Neural crest cell (in vitro differentiated cells): ENCODE measurements around the gene FCRLB. TPM values are rescaled to one million over a fixed set of nuclear protein-coding genes. Genes with fewer than 3 reads are reported as not detected.
A peak's percentile ranks its signal among the peaks of the same experiment; 100 is the strongest.
"Not testable (repeated sequence)": the region's sequence is repeated elsewhere in the genome, so short reads cannot be mapped to it uniquely, and the experiment has no call there.

Experiments
- DNase-seq: peaks from one replicate; pipeline ENCODE4 v3.0.0; 2021; ENCODE audit warnings: low read depth, mixed read lengths, low spot score
- H3K27ac Mint-ChIP-seq: one replicate; pipeline ENCODE4 v1.8.0; 2021; ENCODE audit warnings: mild to moderate bottlenecking, mixed read lengths; ENCODE audit not compliant: unreplicated experiment
- H3K27me3 Mint-ChIP-seq: 2 replicates; pipeline ENCODE4 v1.8.0; 2021; ENCODE audit warnings: low read depth, mild to moderate bottlenecking, mixed read lengths
- H3K36me3 Mint-ChIP-seq: 2 replicates; pipeline ENCODE4 v1.8.0; 2021; ENCODE audit warnings: low read depth, mild to moderate bottlenecking, mixed read lengths
- H3K4me1 Mint-ChIP-seq: 2 replicates; pipeline ENCODE4 v1.8.0; 2021; ENCODE audit warnings: mixed read lengths
- H3K4me3 Mint-ChIP-seq: one replicate; pipeline ENCODE4 v1.8.0; 2021; ENCODE audit warnings: mild to moderate bottlenecking, mixed read lengths
- H3K9me3 Mint-ChIP-seq: 2 replicates; pipeline ENCODE4 v1.8.0; 2021; ENCODE audit warnings: mixed read lengths
- long read RNA-seq: library from polyadenylated mRNA; unstranded; transcript quantifications from one replicate; pipeline ENCODE4 v2.0.0, GENCODE V29; 2020
- total RNA-seq: library from RNA; stranded (reverse); gene quantifications from 2 replicates; pipeline ENCODE4 v1.2.1, GENCODE V29; 2021
- TF ChIP-seq, protein P1 (sequence below): fragments of 200-600 bp; sonication (generic); conservative IDR thresholded peaks from 2 replicates; pipeline ENCODE4 v1.5.0; 2021; ENCODE audit warnings: antibody characterized with exemption, mild to moderate bottlenecking

Gene FCRLB, protein sequence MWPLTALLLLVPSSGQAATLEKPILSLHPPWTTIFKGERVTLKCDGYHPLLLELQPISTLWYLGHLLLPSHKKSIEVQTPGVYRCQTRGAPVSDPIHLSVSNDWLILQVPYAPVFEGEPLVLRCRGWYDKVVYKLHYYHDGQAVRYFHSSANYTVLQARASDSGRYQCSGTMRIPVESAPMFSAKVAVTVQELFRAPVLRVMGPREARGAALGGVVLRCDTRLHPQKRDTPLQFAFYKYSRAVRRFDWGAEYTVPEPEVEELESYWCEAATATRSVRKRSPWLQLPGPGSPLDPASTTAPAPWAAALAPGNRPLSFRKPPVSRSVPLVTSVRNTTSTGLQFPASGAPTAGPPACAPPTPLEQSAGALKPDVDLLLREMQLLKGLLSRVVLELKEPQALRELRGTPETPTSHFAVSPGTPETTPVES
- total RNA-seq: 0.40 and 0.43 TPM in 2 replicates
- long read RNA-seq: 0 reads

- H3K36me3 Mint-ChIP-seq: no peaks in the 10 kb centered on the region
- peak within 1 kb of the TSS; percentile 14 for H3K4me3 Mint-ChIP-seq
- peaks cover 89% of the 10 kb centered on the region for H3K27me3 Mint-ChIP-seq
These were observed at the start of gene FCRLB for GRCh38 chr1:161720956-161721737. TSS of gene FCRLB (plus strand) at chr1:161721544. CDS start at chr1:161722673, 1,129 bp downstream.

DNA sequence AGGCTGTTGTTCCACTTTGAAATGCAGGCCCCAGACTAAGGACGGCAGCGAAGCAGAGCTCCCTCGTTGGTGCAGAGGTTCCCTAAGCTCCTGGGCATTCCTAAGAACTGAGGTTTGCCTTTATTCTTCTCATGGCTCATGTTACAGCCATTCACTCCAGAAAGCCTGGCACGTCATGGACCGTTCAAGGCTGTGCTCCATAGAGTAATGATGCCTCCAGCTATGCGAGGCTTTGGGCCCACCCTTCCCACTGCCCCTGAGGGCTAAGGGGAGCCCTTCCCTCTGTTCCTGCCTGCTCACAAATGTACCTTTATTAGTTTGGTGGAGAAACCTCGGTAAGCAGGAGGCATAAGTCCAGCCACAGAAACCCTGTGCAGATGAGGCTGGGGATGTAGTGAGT, 47.9 kb upstream of the FCRLB start:
- H3K9me3 Mint-ChIP-seq, DNase-seq, H3K36me3 Mint-ChIP-seq, H3K4me3 Mint-ChIP-seq, H3K27ac Mint-ChIP-seq: not testable (repeated sequence)
- Mint-ChIP-seq H3K27me3 (peaks cover 17% of the 10 kb centered on the region), H3K4me1 (peaks cover 17% of the 10 kb centered on the region)

More at GRCh38 chr1:161720956-161721737, at the start of gene FCRLB:
- Mint-ChIP-seq H3K27ac (no peak within 1 kb of the TSS), H3K4me1 (peaks cover 7% of the 10 kb centered on the region), H3K9me3 (no peaks in the 10 kb centered on the region)
- no peak for DNase-seq
- TF ChIP-seq, protein P1, sequence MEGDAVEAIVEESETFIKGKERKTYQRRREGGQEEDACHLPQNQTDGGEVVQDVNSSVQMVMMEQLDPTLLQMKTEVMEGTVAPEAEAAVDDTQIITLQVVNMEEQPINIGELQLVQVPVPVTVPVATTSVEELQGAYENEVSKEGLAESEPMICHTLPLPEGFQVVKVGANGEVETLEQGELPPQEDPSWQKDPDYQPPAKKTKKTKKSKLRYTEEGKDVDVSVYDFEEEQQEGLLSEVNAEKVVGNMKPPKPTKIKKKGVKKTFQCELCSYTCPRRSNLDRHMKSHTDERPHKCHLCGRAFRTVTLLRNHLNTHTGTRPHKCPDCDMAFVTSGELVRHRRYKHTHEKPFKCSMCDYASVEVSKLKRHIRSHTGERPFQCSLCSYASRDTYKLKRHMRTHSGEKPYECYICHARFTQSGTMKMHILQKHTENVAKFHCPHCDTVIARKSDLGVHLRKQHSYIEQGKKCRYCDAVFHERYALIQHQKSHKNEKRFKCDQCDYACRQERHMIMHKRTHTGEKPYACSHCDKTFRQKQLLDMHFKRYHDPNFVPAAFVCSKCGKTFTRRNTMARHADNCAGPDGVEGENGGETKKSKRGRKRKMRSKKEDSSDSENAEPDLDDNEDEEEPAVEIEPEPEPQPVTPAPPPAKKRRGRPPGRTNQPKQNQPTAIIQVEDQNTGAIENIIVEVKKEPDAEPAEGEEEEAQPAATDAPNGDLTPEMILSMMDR: no peak

DNA sequence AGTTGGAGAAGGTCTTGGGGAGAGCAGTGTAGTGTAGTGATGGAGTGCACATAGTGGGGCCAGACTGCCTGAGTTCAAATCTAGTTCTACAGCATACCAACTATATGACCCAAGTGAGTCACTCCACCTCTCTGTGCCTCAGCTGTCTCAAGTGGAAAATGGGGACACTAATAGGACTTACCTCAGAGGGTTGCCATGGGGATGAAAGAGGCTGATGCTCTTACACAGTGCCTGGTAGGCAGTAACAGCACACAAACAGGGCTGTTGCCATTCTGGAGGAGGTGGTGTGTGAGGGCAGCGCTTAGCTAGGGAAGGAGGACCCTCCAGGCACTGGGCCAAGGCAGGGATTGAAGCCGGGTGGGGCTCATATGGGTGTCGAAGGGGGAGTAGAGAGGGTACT, 46.9 kb upstream of the FCRLB start:
- not testable (repeated sequence) for H3K36me3 Mint-ChIP-seq, H3K9me3 Mint-ChIP-seq, H3K4me3 Mint-ChIP-seq, H3K27ac Mint-ChIP-seq, DNase-seq
- peaks cover 17% of the 10 kb centered on the region for H3K4me1 Mint-ChIP-seq
- H3K27me3 Mint-ChIP-seq: peaks cover 17% of the 10 kb centered on the region

DNA sequence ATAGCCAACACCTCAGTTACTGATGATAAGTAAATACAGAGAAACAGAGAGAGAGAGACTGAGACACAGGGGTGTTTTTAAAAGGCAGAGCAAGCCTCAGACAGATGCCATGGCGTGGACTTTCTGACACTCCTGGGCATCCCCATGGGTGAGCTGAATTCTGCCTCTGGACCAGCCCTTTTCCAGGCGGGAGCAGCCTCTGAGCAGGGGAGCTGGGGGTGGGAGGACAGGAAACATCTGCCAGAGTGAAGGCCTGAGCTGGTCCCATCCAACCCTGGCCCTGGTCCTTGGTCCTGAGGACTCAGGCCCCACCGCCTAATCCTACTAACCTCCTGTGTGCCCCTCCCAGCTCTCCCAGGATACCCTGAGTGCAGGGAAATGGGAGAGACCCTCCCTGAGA, 46.4 kb upstream of the FCRLB start:
- H3K4me1 Mint-ChIP-seq: peaks cover 17% of the 10 kb centered on the region
- H3K9me3 Mint-ChIP-seq, H3K36me3 Mint-ChIP-seq, DNase-seq, H3K27ac Mint-ChIP-seq, H3K4me3 Mint-ChIP-seq: not testable (repeated sequence)
- H3K27me3 Mint-ChIP-seq: peaks cover 17% of the 10 kb centered on the region

DNA sequence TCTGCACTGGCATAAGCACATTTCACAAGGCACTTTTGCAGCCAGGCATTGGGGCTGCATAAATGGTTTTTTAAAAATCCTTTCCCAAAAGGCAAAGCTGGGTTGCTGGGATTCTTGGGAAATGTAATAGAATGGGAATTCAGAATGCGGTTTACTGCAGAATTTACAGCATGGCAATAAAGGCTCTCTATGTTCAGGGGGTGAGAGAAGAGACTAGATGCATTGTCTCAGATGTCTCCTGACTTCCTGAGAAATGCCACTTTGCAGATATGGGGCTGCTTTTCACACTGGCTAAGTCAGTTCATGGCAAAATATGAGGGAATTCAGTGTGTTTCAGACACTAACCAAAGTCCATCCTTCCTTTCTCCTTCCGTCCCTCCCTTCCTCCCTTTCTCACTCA, 44.9 kb upstream of the FCRLB start:
- H3K27me3 Mint-ChIP-seq: peaks cover 17% of the 10 kb centered on the region
- TF ChIP-seq, protein P1: no peak
- DNase-seq: no peak
- H3K4me1 Mint-ChIP-seq: peaks cover 17% of the 10 kb centered on the region
- no peaks in the 10 kb centered on the region for H3K9me3 Mint-ChIP-seq
- peak overlapping the region; percentile 79 for H3K27ac Mint-ChIP-seq
- H3K36me3 Mint-ChIP-seq: no peaks in the 10 kb centered on the region
- H3K4me3 Mint-ChIP-seq: no peak overlapping the region

DNA sequence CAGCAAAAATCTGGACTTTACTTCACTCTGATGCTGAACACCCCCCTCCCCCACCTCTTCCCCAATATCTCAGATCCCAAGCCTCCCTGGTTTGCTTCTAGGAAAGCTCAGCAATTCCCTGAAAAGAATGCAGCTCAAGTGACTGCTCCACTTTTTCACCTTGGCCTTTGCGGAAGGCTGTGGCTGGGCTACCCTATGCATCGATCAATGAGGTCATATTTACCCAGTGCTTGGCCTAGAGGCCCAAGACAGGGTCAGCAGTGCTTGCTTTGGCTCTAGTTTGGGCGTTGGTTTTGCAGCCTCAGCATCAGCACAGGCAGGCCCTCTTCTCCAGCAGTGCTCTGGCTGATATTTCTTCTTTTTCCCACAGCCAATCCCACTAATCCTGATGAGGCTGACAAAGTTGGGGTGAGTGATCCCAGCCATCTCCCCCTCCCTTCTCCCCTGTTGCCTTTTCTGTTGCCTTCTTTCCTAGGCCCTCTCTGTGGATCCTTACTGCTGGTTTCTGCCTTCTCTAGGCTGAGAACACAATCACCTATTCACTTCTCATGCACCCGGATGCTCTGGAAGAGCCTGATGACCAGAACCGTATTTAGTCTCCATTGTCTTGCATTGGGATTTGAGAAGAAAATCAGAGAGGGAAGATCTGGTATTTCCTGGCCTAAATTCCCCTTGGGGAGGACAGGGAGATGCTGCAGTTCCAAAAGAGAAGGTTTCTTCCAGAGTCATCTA, 44.2 kb upstream of the FCRLB start:
- H3K4me3 Mint-ChIP-seq: no peak overlapping the region
- peak overlapping the region; percentile 79 for H3K27ac Mint-ChIP-seq
- no peaks in the 10 kb centered on the region for H3K36me3 Mint-ChIP-seq
- no peaks in the 10 kb centered on the region for H3K9me3 Mint-ChIP-seq
- TF ChIP-seq, protein P1: no peak
- H3K4me1 Mint-ChIP-seq: peaks cover 17% of the 10 kb centered on the region
- peaks cover 21% of the 10 kb centered on the region for H3K27me3 Mint-ChIP-seq
- no peak for DNase-seq
